ENCODE results near the gene GGTLC1. TPM values are rescaled to one million over a fixed set of nuclear protein-coding genes. Genes with fewer than 3 reads are reported as not detected.
A peak's percentile ranks its signal among the peaks of the same experiment; 100 is the strongest.
"Not testable (repeated sequence)": the region's sequence is repeated elsewhere in the genome, so short reads cannot be mapped to it uniquely, and the experiment has no call there.

Gene GGTLC1
- total RNA-seq, 2 donors from 2014 or later = not detected

DNA sequence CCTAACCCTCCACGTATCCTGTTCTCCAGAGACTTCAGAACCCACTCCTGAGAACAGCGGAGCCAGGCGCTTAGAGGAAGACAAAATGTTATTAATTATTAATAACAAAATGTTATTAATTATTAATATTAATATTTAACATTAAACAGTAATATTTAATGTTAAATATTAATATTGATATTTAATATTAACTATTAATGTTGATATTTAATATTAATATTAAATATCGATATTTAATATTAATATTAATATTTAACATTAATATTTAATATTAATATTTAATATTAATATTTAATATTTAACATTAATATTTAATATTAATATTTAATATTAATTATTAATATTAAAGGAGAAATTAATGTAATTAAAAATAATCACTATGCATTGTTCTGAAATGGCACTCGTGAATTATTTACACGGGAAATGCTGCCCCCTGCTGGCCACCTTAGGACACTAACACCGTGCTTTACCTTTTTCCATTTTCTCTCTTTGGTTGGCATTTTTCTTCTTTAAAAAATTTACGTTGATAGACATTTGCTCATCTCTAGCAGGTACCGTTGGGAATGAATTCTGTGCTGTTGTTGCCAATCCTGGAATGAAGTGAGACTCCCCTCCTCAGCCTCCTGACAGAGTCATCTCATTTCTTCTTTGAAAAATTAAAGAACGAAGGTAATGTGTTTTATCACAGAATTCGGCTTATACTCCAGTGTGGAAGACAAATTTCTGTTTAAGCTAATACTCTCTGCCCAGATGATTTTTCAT is 7.5 kb upstream of the GGTLC1 start:
- intact Hi-C loops (cut with DNase I, micrococcal nuclease) = no loop called here
- ATAC-seq = peak; percentile 44
- peak in 1 of 2 donors; percentile 67 for DNase-seq

DNA sequence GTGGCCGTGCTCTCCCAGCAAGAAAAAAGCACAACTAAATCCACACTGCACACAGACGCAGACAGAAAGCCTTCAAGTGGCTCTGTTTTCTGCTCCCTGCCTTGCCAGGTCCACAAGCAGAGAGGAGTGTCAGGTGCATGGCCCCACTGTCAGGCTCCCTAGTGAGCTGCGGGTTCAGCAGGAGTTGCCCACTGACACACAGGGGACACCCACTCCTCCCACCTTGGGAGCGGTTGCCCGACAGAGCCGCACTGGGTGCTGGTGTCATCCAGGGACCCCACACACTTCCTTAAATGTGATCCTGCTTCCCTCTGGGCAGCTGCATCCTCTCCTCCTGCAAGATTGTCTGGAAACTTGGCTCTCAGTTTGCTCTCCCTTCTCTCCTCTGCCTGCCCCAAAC is 6.7 kb upstream of the GGTLC1 start:
- intact Hi-C loops (cut with DNase I, micrococcal nuclease); DNase-seq; ATAC-seq: not testable (repeated sequence)

DNA sequence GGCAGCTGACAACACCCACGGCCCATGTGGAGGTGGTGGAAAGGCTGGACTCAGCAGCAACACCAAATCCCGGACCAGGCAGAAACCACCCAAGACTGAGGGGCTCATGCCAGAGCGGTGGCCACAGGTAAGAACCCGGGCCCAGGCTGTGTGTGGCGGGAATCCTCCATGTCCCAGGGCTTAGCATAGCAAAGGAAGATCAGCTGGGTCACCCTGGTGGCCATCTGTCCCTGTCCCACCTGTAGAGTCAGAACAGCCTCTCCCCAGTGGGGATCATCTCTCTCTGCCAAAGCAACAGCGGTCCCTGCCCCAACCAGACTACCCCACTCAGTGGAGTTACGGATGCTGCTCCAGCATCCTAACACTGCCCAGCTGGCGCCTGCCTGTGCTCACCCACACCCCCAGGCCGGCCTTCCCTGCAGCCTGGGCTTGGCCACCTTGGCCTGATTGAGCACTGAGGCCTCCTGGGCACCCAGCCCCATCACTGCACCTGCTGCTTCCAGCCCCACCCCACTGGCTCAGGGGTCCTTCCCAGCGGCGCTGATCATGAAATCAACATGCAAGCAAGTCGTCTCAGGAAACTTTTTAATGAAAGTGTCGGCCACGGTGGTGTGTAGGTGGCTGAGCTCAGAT is 5.5 kb upstream of the GGTLC1 start:
- ATAC-seq; DNase-seq; intact Hi-C loops (cut with DNase I, micrococcal nuclease): not testable (repeated sequence)

DNA sequence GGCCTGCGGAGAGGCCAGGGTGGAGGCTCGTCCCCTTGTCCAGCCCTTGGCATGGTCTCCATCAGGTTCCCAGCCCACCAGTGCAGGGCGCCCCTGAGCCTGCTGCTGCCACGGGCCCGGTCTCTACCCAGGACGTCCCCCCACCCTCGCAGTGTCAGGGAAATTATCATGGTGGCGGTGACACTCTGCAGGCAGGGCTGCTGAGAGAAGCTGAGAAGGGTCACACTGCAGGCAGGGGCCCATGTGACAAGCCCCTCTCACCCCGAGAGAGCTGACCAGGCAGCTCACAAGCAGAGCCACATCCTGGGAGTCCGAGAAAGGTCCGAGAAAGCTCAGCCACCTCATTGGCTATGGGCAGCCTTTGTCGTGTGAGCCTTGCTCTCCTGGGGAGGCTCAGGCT is 4.9 kb upstream of the GGTLC1 start:
- intact Hi-C loops (cut with DNase I, micrococcal nuclease); ATAC-seq; DNase-seq: not testable (repeated sequence)

DNA sequence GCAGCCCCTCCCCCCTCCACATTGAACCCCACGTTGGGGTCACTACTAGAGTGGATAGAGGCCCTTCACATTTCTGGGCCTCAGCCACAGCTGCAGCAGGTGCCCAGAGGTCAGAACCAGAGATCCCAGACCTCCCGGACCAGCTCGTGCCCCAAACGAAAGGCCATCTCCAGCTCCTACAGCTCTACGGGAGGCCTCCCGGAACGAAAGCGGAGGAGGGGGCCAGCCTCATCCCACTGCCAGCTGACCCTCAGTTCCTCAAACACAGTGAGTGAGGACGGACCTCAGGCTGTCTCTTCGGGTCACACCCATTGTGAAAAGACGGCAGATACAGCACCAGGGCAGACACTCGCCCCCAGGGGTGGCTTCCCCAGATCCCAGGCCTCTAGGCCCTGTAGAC is 1.7 kb upstream of the GGTLC1 start:
- DNase-seq; ATAC-seq; intact Hi-C loops (cut with DNase I, micrococcal nuclease): not testable (repeated sequence)

DNA sequence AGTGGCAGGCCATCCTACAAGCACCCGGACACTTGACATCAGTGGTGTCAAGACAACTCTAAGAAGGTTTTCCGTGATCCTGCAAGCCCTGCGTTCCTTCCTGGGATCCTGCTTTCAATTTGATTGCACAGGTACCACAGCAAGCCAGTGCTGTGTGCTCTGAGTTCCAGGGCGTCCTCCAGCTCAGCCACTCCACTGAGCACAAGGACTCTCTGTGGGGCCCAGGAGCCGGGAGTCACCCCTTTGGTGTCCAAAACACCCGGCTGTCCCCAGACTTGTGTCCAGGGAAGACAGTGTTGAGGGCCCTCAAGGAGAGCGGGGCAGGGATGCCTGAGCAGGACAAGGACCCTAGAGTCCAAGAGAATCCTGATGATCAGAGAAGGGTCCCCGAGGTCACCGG is 387 bp upstream of the GGTLC1 start:
- DNase-seq; intact Hi-C loops (cut with DNase I, micrococcal nuclease); ATAC-seq: not testable (repeated sequence)

DNA sequence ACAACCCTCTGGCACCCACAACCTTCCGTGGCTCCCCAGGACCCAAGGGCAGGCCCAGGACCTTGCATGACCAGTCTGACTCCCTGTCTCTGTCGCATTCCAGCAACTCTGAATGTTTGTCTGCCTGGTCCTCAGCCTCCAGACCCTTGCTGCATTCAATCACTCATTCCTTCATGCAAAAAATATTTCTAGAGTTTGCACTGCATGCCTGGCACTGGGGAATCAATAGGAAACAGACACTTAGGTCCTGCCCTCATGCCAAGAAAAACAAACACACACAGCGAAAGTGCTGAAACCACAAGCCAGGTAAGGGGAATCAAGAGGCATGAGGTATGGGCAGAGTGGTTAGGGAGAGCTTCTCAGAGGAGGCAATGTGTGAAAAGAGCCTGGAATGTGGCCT is 1.9 kb downstream of the GGTLC1 start:
- ATAC-seq; DNase-seq; intact Hi-C loops (cut with DNase I, micrococcal nuclease): not testable (repeated sequence)

DNA sequence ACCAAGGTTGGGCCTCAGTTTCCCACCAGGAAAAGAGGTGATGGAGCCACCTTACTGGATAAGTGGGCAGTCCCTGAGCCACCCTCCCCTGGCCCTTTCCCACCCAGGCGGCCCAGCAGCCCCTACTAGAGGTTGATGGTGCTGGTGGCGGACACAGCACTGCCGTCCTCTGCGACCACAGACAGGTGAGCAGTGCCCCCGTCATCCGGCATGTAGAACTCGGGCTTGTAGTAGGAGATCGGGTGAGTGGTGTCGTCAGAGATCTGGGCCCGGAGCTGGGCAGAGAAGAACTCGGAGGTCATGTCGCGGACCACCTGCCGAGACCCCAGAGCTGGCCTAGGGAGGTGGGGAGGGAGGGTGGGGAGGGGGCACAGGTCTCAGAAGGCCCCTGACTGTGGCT is 2.3 kb downstream of the GGTLC1 start:
- DNase-seq; intact Hi-C loops (cut with DNase I, micrococcal nuclease); ATAC-seq: not testable (repeated sequence)

DNA sequence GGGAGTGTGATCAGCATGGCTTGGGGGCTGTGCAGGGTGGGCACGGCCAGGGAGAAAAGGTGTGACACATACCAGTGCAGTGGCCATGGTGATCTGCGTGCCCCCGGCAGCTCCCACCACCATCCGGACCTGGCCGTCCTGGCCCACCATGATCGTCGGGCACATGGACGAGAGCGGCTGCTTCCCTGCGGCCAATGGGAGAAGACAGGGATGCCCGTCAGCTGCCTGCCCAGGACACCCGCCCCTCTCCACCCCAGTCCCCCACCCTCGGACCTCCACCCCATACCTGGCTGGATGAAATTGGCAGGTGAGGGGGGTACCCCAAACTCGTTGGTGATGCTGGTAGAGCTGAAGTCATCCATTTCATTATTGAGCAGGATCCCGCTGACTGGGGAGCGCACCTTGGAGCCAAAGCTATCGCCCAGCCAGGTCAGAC is 2.8 kb downstream of the GGTLC1 start:
- intact Hi-C loops (cut with DNase I, micrococcal nuclease); ATAC-seq; DNase-seq: not testable (repeated sequence)

DNA sequence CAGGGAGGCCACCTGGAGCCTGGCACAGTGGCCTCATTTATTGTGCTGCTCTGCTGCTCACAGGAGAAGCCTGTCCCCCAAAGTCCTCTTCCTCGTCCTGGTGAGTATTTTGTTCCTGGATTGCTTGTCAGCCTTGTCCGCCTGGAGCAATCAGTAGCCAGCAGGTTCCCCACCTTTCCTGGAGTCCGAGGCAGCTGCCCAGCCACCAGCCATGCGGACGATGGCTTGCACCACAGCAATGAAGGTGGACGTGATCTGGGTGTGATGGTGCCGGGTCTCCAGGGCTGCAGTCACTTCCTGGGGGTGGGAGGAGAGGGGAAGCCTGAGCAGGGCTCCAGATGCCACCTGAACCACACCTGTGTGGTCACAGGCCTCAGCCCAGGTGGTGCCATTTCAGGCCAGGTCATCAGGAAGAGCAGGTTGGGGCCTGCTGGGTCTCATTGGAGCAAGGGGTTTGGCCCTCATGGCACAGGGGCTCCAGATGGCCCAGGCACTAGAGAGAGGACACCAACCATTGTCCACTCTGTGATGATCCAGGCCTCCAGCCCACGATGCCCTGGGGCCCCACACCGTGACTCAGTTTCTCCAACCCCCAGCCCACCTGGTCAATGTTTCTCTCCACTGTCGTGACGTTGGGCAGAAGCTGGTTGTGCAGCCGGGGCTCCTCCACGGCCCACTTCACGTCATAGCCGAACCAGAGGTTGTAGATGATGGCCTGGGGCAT is 3.4 kb downstream of the GGTLC1 start:
- intact Hi-C loops (cut with DNase I, micrococcal nuclease); ATAC-seq; DNase-seq: not testable (repeated sequence)

DNA sequence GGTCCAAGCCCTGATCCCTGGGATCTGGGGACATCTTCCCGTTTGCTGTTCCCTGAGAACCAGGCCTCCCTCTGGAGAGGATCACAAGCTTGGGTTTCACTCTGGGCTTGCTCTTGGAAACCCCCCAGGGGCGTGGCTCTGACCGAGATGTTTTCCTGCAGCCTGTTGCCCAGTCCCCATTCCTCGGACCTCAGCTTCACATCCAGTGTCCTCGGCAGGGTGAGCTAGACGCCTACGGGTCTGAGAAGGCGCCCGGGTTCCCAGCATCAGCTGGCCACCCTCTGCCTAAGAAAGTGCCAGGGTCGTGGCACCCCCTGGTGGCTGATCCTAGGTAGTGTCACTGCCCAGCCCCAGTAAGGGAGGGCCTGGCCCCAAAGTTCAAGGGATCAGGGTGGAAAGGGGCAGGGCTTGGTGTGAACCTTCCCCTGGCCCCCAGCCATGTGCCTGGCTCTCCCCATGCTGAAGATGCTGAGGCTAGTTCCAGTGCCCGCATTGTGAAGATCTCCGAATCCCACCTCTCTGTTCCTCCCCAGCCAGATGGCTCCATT is 4.0 kb downstream of the GGTLC1 start:
- intact Hi-C loops (cut with DNase I, micrococcal nuclease); DNase-seq; ATAC-seq: not testable (repeated sequence)

DNA sequence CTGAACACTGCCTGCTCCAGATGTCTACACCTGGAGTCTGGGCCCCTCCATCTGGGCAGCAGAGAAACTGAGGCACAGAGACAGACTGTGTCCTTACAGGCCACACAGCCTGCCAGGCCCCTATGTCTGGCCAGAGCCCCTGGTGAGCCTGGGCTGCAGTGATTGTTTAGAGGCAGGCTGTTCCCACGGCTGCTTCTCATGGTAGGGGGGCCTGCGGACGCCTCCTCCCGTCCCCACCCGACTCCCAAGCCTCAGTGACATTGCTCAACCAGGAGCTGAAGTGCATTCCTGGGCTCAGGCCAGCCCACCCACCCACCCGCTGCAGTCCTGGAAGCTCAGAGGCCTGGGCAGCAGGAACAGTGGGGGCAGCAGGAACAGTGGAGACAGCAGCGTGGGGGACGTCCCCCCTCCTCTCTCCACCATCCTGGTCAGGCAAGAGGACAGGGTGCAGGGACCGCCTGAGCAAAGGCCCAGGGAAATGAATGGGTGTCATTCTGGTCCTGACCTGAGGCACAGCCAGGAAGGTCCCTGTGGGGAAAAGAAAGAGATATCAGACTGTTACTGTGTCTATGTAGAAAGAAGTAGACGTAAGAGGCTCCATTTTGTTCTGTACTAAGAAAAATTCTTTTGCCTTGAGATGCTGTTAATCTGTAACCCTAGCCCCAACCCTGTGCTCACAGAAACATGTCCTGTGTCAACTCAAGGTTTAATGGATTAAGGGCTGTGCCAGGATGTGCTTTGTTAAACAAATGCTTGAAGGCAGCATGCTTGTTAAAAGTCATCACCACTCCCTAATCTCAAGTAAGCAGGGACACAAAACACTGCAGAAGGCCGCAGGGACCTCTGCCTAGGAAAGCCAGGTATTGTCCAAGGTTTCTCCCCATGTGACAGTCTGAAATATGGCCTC is 6.2 kb downstream of the GGTLC1 start:
- DNase-seq; intact Hi-C loops (cut with DNase I, micrococcal nuclease); ATAC-seq: not testable (repeated sequence)

DNA sequence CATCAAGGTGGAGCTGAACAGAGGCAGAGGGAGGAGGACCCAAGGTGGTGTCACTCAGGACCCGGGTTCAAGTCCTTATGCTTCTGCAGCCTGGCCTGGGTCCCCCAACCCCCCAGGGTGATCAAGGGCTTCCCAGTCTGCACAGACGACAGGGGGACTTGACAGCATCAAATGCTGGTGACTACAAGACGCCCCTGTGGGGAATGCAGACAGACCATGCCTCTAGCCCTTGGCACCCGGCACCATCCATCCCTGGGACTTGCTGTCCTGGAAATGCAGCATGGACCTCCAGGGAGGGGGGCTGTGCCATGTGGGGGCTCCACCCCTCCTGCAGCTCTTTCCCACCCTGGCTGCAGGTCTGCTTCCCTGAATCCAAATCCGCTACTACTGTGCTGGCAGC is 7.1 kb downstream of the GGTLC1 start:
- intact Hi-C loops (cut with DNase I, micrococcal nuclease); ATAC-seq; DNase-seq: not testable (repeated sequence)

DNA sequence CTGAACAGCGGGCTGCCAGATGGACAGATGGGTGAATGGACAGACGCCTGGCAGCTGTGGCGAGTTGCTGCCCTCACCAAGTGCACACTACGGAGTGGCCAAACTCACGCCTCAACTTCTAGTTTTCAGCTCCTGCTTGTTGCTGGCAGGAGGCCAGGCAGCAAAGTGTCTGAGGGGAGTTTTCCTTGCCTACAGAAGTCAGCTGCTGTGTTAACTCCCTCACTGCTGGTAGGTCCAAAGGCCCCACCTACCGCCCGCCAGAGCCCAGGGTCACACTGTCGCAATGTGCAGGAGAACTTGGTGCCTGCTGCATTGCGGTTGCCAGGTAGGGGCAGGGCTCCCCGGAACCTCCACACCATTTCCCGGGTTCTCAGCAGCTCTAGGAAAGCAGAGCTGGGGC is 7.6 kb downstream of the GGTLC1 start:
- ATAC-seq; intact Hi-C loops (cut with DNase I, micrococcal nuclease): not testable (repeated sequence)
- DNase-seq = peak in 1 of 2 donors; percentile 13

DNA sequence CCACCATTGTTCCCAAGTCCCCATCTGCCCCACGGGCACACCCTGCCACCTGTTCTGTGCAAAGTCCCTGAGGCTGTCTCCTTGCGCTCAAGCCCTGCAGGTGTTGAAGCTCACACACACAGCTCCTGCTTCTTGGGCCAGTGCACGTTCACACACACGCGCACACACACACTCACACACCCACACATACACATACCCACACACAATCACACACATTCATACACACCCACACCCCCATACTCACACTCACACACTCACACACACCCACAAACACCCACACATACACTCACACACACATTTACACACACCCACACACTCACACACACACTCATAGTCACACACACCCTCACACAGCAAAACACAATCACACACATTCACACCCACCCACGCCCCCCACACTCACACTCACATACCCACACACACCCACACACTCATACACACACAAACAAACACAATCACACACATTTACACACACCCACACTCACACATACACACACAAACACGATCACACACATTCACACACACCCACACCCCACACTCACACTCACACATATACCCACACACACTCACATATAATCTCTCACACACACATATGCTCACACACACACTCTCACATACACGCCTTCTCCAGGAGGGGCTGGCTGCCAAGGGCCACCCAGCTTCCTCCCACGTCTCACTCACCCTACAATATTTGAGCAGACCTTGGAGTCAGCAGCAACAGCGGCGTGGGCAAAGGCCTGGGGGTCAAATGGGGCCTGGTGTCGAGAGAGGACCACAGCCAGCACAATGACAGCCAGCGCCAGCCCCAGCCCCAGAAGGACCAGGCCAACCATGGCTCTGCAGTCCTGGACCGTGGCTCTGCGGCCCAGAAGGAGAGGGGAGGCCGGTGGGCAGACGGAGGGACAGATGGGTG is 8.4 kb downstream of the GGTLC1 start:
- DNase-seq; ATAC-seq; intact Hi-C loops (cut with DNase I, micrococcal nuclease): not testable (repeated sequence)

DNA sequence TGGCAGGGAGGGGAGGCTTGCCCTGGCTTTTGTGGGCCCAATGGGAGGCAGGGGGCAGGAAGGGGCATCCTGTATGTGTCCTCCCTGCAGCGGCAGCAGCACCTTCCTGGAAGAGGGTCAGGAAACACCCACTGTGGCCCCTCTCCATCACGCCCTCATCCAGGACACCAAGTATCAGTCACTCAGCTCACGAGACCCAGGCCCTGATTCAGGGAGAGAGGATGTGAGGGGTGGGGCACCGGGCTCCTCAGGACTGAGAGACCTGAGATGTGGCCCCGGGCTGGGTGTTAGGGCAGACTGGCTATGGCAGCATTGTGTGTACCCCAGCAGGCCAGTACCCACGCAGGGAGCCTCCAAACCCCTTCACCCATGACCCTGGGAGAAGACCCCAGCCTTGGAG is 9.2 kb downstream of the GGTLC1 start:
- DNase-seq; intact Hi-C loops (cut with DNase I, micrococcal nuclease); ATAC-seq: not testable (repeated sequence)

DNA sequence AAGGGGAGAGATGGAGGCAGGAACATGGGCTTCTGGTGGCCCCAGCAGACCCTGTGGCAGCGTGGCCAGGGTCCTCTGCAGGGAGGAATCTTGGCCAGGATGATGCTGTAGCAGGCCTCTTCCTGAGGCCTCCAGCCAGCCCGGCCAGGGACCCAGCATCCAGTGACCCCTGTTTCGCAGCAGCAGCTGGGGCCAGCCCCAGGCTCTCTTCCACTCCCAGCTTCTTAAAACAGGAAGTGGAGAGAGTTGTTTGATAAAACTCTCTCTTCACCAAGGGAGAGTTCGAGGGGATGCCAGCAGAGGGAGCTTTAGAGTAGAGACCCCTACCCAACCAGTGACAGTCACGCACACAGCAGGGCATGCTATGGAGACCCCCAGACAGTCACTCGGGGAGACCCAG is 10.1 kb downstream of the GGTLC1 start:
- DNase-seq; ATAC-seq; intact Hi-C loops (cut with DNase I, micrococcal nuclease): not testable (repeated sequence)

Measured in left colon (tissue), 2 donors.